WTC11 (cell line): ENCODE measurements around the gene LEFTY1. TPM values are rescaled to one million over a fixed set of nuclear protein-coding genes. Genes with fewer than 3 reads are reported as not detected.

Experiments used
- ATAC-seq: fragments of 200-7000 bp; cut with Tn5 transposase; 2 replicates; pipeline ENCODE4 v1.10.0; 2021; ENCODE audit warnings: mild to moderate bottlenecking, moderate library complexity
- CTCF ChIA-PET: fragments of 300-600 bp; sonication (Branson Sonifier 250); formaldehyde crosslinking; loops from one replicate; lab custom pipeline; 2021; ENCODE audit warnings: antibody characterized with exemption; lab: Charles Lee
- POLR2A ChIA-PET: fragments of 350-600 bp; sonication (Branson Sonifier 250); formaldehyde crosslinking; loops from one replicate; lab custom pipeline; 2021; ENCODE audit warnings: antibody characterized with exemption; lab: Charles Lee
- DNase-seq: peaks from one replicate; pipeline ENCODE4 v3.0.0; 2021; ENCODE audit warnings: low spot score
- H3K27ac Mint-ChIP-seq: 2 replicates; pipeline ENCODE4 v1.8.0; 2021; ENCODE audit warnings: mixed read lengths
- H3K27me3 Mint-ChIP-seq: 2 replicates; pipeline ENCODE4 v1.8.0; 2021; ENCODE audit warnings: low read depth, mild to moderate bottlenecking, moderate library complexity, mixed read lengths
- H3K36me3 Mint-ChIP-seq: 2 replicates; pipeline ENCODE4 v1.8.0; 2021; ENCODE audit warnings: mixed read lengths
- H3K4me1 Mint-ChIP-seq: 2 replicates; pipeline ENCODE4 v1.8.0; 2022; ENCODE audit warnings: mixed read lengths
- H3K4me3 Mint-ChIP-seq: 2 replicates; pipeline ENCODE4 v1.8.0; 2021; ENCODE audit warnings: mild to moderate bottlenecking, moderate library complexity, mixed read lengths
- H3K9me3 Mint-ChIP-seq: 2 replicates; pipeline ENCODE4 v1.8.0; 2021; ENCODE audit warnings: mixed read lengths
- EMX1 ChIP-seq: fragments of 250-450 bp; sonication (Bioruptor Pico); IDR thresholded peaks from 2 replicates; pipeline ENCODE4 v1.8.0; 2021; ENCODE audit warnings: mild to moderate bottlenecking
- GABPB1 ChIP-seq: sonication (generic); formaldehyde crosslinking; IDR thresholded peaks from 2 replicates; pipeline ENCODE4 v1.8.1; 2023; ENCODE audit warnings: mild to moderate bottlenecking, missing genetic modification reagents
- GTF2I ChIP-seq: fragments of 250-450 bp; sonication (Bioruptor Pico); conservative IDR thresholded peaks from 2 replicates; pipeline ENCODE4 v1.4.0; 2021; ENCODE audit warnings: mild to moderate bottlenecking
- JUN ChIP-seq: sonication (generic); formaldehyde crosslinking; IDR thresholded peaks from 2 replicates; pipeline ENCODE4 v1.8.0; 2023; ENCODE audit warnings: mild to moderate bottlenecking, missing genetic modification reagents
- MLX ChIP-seq: sonication (generic); formaldehyde crosslinking; IDR thresholded peaks from 2 replicates; pipeline ENCODE4 v1.8.1; 2023; ENCODE audit warnings: mild to moderate bottlenecking, missing genetic modification reagents, moderate library complexity
- NFATC4 ChIP-seq: fragments of 250-450 bp; sonication (Bioruptor Pico); IDR thresholded peaks from 2 replicates; pipeline ENCODE4 v1.9.0; 2021; ENCODE audit warnings: mild to moderate bottlenecking
- NFE2L1 ChIP-seq: sonication (generic); formaldehyde crosslinking; IDR thresholded peaks from 2 replicates; pipeline ENCODE4 v1.8.1; 2023; ENCODE audit warnings: missing genetic modification reagents
- NFYB ChIP-seq: sonication (generic); formaldehyde crosslinking; conservative IDR thresholded peaks from 2 replicates; pipeline ENCODE4 v1.8.0; 2022; ENCODE audit warnings: low read depth, missing genetic modification reagents
- NR3C1 ChIP-seq: sonication (generic); formaldehyde crosslinking; conservative IDR thresholded peaks from 2 replicates; pipeline ENCODE4 v1.8.1; 2023; ENCODE audit warnings: low read depth, mild to moderate bottlenecking, missing genetic modification reagents
- RELA ChIP-seq: sonication (generic); formaldehyde crosslinking; IDR thresholded peaks from 2 replicates; pipeline ENCODE4 v1.8.1; 2022; ENCODE audit warnings: missing genetic modification reagents, mild to moderate bottlenecking, borderline replicate concordance
- SOX15 ChIP-seq: fragments of 250-450 bp; sonication (Bioruptor Pico); IDR thresholded peaks from 2 replicates; pipeline ENCODE4 v1.9.0; 2021; ENCODE audit warnings: mild to moderate bottlenecking
- STAT6 ChIP-seq: sonication (generic); formaldehyde crosslinking; conservative IDR thresholded peaks from 2 replicates; pipeline ENCODE4 v1.8.1; 2023; ENCODE audit warnings: mild to moderate bottlenecking, low read depth, missing genetic modification reagents, moderate library complexity
- TEAD1 ChIP-seq: sonication (generic); formaldehyde crosslinking; IDR thresholded peaks from 2 replicates; pipeline ENCODE4 v1.8.0; 2022; ENCODE audit warnings: mild to moderate bottlenecking, missing genetic modification reagents
- TEAD4 ChIP-seq: sonication (generic); formaldehyde crosslinking; IDR thresholded peaks from 2 replicates; pipeline ENCODE4 v1.8.0; 2022; ENCODE audit warnings: mild to moderate bottlenecking, missing genetic modification reagents
- ZNF232 ChIP-seq: sonication (generic); formaldehyde crosslinking; IDR thresholded peaks from 2 replicates; pipeline ENCODE4 v1.8.0; 2022; ENCODE audit warnings: mild to moderate bottlenecking, missing genetic modification reagents
- ZNF281 ChIP-seq: sonication (generic); formaldehyde crosslinking; IDR thresholded peaks from 2 replicates; pipeline ENCODE4 v1.8.0; 2023; ENCODE audit warnings: mild to moderate bottlenecking, missing genetic modification reagents
- ZNF317 ChIP-seq: sonication (generic); formaldehyde crosslinking; IDR thresholded peaks from 2 replicates; pipeline ENCODE4 v1.8.1; 2023; ENCODE audit warnings: low read depth, mild to moderate bottlenecking, moderate library complexity, missing genetic modification reagents, borderline replicate concordance
- ZNF416 ChIP-seq: fragments of 250-450 bp; sonication (Bioruptor Pico); IDR thresholded peaks from 2 replicates; pipeline ENCODE4 v1.9.0; 2021; ENCODE audit warnings: mild to moderate bottlenecking, inconsistent platforms
- total RNA-seq: library from RNA; stranded (reverse); gene quantifications from 3 replicates; pipeline ENCODE4 v1.2.3, GENCODE V29; 2021
- TF ChIP-seq, protein P1 (sequence below): fragments of 250-450 bp; sonication (Bioruptor Pico); IDR thresholded peaks from 2 replicates; pipeline ENCODE4 v1.9.0; 2021; ENCODE audit warnings: mild to moderate bottlenecking
- TF ChIP-seq, protein P2 (sequence below): fragments of 250-450 bp; sonication (Bioruptor Pico); IDR thresholded peaks from 2 replicates; pipeline ENCODE4 v1.8.0; 2021; ENCODE audit warnings: mild to moderate bottlenecking
- TF ChIP-seq, protein P3 (sequence below): sonication (generic); formaldehyde crosslinking; IDR thresholded peaks from 2 replicates; pipeline ENCODE4 v1.8.1; 2022; ENCODE audit warnings: low read depth, mild to moderate bottlenecking, moderate library complexity, missing genetic modification reagents, borderline replicate concordance

LEFTY1 gene
- total RNA-seq, 1 experiment from 2014 or later, result 52.9 TPM

DNA sequence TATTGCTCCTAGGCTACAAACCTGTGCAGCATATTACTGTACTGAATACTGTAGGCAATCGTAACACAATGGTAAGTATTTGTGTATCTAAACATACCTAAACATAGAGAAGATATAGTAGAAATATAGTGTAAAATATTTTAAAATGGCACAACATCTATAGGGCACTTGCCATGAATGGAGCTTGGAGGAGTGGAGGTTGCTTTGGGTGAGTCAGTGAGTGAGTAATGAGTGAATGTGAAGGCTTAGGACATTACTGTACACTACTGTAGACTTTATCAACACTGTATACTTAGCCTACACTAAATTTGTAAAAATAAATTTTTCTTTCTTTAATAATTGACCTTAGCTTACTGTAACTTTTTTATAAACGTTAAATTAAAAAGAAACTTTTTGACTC, 44.1 kb upstream of the LEFTY1 start:
- Mint-ChIP-seq H3K27me3 (no peaks in the 10 kb centered on the region), H3K36me3 (no peaks in the 10 kb centered on the region), H3K9me3 (no peaks in the 10 kb centered on the region), H3K4me3 (no peak overlapping the region), H3K27ac (no peak overlapping the region), H3K4me1 (peaks cover 4% of the 10 kb centered on the region)
- TF ChIP-seq ZNF232 (CRISPR knock-in tag) (no peak), SOX15 (CRISPR knock-in tag) (no peak), GTF2I (CRISPR knock-in tag) (no peak), GABPB1 (CRISPR knock-in tag) (no peak), NFYB (no peak)
- ChIA-PET POLR2A (no interaction called here), CTCF (no interaction called here)
- ATAC-seq (no peak), DNase-seq (no peak)

DNA sequence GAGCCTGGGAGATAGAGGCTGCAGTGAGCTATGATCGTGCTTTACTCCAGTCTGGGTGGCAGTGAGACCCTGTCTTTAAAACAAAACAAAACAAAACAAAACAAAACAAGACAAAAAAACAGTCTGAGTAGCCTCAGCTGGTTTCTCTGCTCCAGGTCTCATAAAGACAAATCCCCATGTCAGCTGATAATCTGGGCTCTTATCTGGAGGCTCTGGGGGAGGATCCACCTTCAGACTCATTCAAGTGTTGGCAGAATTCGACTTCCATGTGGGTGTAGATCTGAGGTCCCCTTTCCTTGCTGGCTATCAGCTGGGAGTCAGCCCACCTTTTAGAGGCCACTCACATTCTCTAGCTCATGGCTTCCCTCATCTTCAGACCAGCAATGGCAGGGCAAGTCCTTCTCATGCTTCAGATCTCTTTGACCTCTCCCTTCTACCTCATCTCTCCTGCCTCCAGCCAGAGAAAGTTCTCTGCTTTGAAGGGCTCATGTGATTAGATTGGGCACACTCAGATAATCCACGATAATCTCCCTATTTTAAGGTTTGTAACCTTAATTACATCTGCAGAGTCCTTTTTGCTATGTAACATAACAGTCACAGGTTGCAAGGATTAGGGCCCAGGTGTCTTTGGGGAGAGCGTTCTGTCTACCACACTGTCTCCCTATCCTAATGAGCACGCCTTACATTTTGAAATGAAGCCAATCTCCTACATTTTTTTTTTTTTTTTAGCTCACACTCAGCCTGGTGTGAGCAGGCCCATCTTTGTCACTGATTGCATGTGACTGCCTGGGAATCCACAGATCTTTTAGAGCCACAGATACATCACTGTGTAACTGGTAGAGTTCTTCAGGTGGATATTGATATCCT, 42.6 kb upstream of the LEFTY1 start:
- no peak for ATAC-seq
- no peaks in the 10 kb centered on the region for H3K27me3 Mint-ChIP-seq
- TF ChIP-seq NFE2L1 (CRISPR knock-in tag), result no peak
- no peak for TF ChIP-seq NFATC4
- TF ChIP-seq TEAD4 (CRISPR knock-in tag), result no peak
- no peak for TF ChIP-seq ZNF416 (CRISPR knock-in tag)
- TF ChIP-seq ZNF281 (CRISPR knock-in tag), result no peak
- TF ChIP-seq MLX (CRISPR knock-in tag), result no peak
- no peak for TF ChIP-seq NR3C1 (CRISPR knock-in tag)
- no peak for TF ChIP-seq ZNF232 (CRISPR knock-in tag)
- no peak for TF ChIP-seq JUN (CRISPR knock-in tag)
- TF ChIP-seq RELA (CRISPR knock-in tag), result no peak
- TF ChIP-seq TEAD1 (CRISPR knock-in tag), result no peak
- TF ChIP-seq ZNF317, result no peak
- DNase-seq, result no peak
- H3K27ac Mint-ChIP-seq, result no peak overlapping the region
- no peaks in the 10 kb centered on the region for H3K9me3 Mint-ChIP-seq
- H3K4me1 Mint-ChIP-seq, result peaks cover 6% of the 10 kb centered on the region
- ChIA-PET POLR2A (interaction anchor here (0.6 kb wide), 1 partner anchor 72 kb away, joined by 5 read pairs; no protein-coding TSS in a partner anchor), CTCF (interaction anchor here (1.0 to 1.4 kb wide), 2 partner anchors 31 to 457 kb away, joined by 3 to 5 read pairs; no protein-coding TSS in a partner anchor)
- H3K36me3 Mint-ChIP-seq, result no peaks in the 10 kb centered on the region
- no peak overlapping the region for H3K4me3 Mint-ChIP-seq

DNA sequence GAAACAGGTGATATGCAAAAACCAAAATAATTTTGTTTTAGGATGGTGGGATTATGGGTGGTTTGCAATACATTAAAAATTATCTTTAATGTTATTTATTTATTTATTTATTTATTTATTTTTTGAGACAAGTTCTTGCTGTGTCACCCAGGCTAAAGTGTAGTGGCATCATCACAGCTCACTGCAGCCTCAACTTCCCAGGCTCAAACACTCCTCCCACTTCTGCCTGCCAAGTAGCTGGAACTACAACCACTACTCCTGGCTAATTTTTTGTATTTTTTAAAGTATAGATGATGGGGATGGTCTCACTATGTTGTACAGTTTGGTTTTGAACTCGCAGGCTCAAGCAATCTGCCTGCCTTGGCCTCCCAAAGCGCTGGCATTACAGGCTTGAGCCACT, 41.6 kb upstream of the LEFTY1 start:
- Mint-ChIP-seq H3K27me3 (no peaks in the 10 kb centered on the region), H3K4me3 (no peak overlapping the region), H3K27ac (no peak overlapping the region), H3K36me3 (no peaks in the 10 kb centered on the region), H3K9me3 (no peaks in the 10 kb centered on the region), H3K4me1 (peaks cover 8% of the 10 kb centered on the region)
- ChIA-PET CTCF (interaction anchor here (1.4 kb wide), 1 partner anchor 456 kb away, joined by 5 read pairs; no protein-coding TSS in a partner anchor), POLR2A (no interaction called here)
- ATAC-seq (no peak), DNase-seq (no peak)
- TF ChIP-seq, protein P1, sequence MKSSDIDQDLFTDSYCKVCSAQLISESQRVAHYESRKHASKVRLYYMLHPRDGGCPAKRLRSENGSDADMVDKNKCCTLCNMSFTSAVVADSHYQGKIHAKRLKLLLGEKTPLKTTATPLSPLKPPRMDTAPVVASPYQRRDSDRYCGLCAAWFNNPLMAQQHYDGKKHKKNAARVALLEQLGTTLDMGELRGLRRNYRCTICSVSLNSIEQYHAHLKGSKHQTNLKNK (CRISPR knock-in tag), result no peak
- TF ChIP-seq, protein P2, sequence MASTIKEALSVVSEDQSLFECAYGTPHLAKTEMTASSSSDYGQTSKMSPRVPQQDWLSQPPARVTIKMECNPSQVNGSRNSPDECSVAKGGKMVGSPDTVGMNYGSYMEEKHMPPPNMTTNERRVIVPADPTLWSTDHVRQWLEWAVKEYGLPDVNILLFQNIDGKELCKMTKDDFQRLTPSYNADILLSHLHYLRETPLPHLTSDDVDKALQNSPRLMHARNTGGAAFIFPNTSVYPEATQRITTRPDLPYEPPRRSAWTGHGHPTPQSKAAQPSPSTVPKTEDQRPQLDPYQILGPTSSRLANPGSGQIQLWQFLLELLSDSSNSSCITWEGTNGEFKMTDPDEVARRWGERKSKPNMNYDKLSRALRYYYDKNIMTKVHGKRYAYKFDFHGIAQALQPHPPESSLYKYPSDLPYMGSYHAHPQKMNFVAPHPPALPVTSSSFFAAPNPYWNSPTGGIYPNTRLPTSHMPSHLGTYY (CRISPR knock-in tag), result no peak
- TF ChIP-seq EMX1 (CRISPR knock-in tag), result no peak
- TF ChIP-seq, protein P3, sequence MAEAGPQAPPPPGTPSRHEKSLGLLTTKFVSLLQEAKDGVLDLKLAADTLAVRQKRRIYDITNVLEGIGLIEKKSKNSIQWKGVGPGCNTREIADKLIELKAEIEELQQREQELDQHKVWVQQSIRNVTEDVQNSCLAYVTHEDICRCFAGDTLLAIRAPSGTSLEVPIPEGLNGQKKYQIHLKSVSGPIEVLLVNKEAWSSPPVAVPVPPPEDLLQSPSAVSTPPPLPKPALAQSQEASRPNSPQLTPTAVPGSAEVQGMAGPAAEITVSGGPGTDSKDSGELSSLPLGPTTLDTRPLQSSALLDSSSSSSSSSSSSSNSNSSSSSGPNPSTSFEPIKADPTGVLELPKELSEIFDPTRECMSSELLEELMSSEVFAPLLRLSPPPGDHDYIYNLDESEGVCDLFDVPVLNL (CRISPR knock-in tag), result no peak
- TF ChIP-seq STAT6 (CRISPR knock-in tag), result no peak
